Immature natural killer cell (primary cell): Measurements from ENCODE around the gene ERFL. TPM values are rescaled to one million over a fixed set of nuclear protein-coding genes. Genes with fewer than 3 reads are reported as not detected.

ENCODE experiments used
- DNase-seq, 3 donors: peaks; one replicate each; pipeline ENCODE4 v3.0.0; 2022; ENCODE audit warnings: mixed read lengths in 1 of 3
- H3K27ac Mint-ChIP-seq, 6 donors: one replicate each; pipeline ENCODE4 v1.8.0; 2020; ENCODE audit warnings: mixed read lengths in 6 of 6, mild to moderate bottlenecking in 5 of 6, inconsistent platforms in 4 of 6, moderate library complexity in 3 of 6
- H3K27me3 Mint-ChIP-seq, 3 donors: one replicate each; pipeline ENCODE4 v1.8.0; 2020 to 2021; ENCODE audit warnings: low read depth in 3 of 3, mild to moderate bottlenecking in 3 of 3, mixed read lengths in 3 of 3, moderate library complexity in 3 of 3, inconsistent platforms in 1 of 3
- H3K36me3 Mint-ChIP-seq, 3 donors: one replicate each; pipeline ENCODE4 v1.8.0; 2020; ENCODE audit warnings: mixed read lengths in 3 of 3, inconsistent platforms in 2 of 3, mild to moderate bottlenecking in 2 of 3
- H3K4me1 Mint-ChIP-seq, 2 donors: one replicate each; pipeline ENCODE4 v1.8.0; 2020; ENCODE audit warnings: inconsistent platforms in 2 of 2, mild to moderate bottlenecking in 2 of 2, mixed read lengths in 2 of 2, moderate library complexity in 1 of 2
- H3K4me3 Mint-ChIP-seq, 5 donors: one replicate each; pipeline ENCODE4 v1.8.0; 2020; ENCODE audit warnings: mild to moderate bottlenecking in 5 of 5, mixed read lengths in 5 of 5, inconsistent platforms in 3 of 5, moderate library complexity in 3 of 5
- H3K9me3 Mint-ChIP-seq, 6 donors: one replicate each; pipeline ENCODE4 v1.8.0; 2020; ENCODE audit warnings: mild to moderate bottlenecking in 6 of 6, mixed read lengths in 6 of 6, inconsistent platforms in 4 of 6, moderate library complexity in 3 of 6
- polyA plus RNA-seq, 3 donors: library from polyadenylated mRNA; unstranded; fragments of 300-500 nt; fragmentation: Illumina TruSeq; gene quantifications; one replicate each; pipeline ENCODE4 v1.2.3, GENCODE V29; 2021

Gene ERFL
- polyA plus RNA-seq, 3 donors from 2014 or later = 0.11 TPM; not detected in 2

DNA sequence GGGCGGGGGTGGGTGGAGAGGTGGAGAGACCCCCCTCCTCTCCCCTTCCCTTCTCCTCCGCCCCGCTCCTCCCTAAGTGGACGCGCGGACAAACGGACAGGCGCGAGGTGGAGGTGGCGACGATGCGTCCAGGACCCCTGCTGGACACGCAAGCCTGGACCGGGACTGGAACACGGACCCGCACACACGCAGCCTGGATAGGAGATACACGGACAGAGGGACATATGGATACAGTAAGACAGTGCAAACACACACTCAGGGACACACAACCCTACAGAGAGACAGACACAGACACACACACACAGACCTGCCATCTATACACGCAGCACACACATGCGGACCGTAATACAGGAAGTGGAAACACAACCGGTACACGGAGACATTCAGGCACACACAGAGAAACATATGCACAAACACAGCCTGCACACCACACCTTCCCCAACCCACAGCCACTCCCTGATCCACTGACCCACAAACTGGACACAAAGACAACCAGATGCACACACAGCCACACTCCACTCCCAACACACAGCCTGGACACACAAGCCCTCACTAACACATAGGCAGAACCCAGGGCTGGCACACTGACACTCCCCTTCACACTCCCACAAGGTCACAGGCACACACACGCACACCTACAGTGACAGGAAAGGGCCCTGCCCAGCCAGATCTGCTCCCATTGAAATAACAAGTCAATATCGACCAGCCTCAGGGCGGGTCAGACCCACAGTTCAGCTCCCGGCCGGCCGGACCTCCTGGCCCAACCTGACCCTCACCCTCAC lies 696 bp upstream of the ERFL start:
- H3K9me3 Mint-ChIP-seq = no peaks in the 10 kb centered on the region
- H3K27ac Mint-ChIP-seq = peak overlapping the region in 5 of 6 donors; percentile 73 to 85 (median 81)
- peaks cover 8 to 13% (median 10%) of the 10 kb centered on the region in 3 donors for H3K27me3 Mint-ChIP-seq
- peaks cover 28 to 37% of the 10 kb centered on the region in 2 donors for H3K4me1 Mint-ChIP-seq
- peak overlapping the region; percentile 87 to 99 (median 93) for H3K4me3 Mint-ChIP-seq
- H3K36me3 Mint-ChIP-seq = no peaks in the 10 kb centered on the region
- no peak for DNase-seq

DNA sequence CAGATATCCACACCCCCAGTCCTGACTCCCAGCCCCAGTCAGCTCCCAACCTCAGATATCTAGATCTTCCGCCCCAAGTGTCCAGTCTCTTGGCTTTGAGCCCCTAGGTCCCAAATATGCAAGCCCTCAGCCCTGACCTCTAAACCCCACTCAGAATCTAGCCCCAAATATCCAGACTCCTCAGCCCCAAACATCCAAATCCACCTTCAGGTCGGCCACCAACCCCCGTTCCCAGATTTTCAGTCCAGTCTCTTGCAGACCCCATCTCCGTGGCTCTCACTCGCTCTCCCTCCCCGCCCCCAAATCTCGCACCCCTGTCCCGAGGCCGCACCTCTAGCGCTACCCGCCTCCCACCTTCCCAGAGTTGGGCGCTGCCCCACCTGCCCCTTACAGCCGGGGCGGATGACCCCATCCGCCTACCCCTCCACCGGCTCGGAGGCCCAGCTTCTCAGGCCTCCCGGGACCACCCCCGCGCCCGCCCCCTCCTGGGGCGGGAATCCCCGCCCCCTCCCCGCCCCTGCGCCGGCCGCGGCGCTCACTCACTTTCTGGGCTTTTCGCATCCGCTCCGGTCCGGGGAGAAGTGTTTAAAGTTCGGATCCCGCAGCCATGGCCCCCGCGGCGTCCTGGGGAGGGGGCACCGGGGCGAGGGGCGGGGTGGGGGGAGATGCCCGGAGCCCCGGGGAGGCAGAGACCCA lies 604 bp downstream of the ERFL start:
- H3K27ac Mint-ChIP-seq = peak overlapping the region in 3 of 6 donors; percentile 72 to 89 (median 87)

DNA sequence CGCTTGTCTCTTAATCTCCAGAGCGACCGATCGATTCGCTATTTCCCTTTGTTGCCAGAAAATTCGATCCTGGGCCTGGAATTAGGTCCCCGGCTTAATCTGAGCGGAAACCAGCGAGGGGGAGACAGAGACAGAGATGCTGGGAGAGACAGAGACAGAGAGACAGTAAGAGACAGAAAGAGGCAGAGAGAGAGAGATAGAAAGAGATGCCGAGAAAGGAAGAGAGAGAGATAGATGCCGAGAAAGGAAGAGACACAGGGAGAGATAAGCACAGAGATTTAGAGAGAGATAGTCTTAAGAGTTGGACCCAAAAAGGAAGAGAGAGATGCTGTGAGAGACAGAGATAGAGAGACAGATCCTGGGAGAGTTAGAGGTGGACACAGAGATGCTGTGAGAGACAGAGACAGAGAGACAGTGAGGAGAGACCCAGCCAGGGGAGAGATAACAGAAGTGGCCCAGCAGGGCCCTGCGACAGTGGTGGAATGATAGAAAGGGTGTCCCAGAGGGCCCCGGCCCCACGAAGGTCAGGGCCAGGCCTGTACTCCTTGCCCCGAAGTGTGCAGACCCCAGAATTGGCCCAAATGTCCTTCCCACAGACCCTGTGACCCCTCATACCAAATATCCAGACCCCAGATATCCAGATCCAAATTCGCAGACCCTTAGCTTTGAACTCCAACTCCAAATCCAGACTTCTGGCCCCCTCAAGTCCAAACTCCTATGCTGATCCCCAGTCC lies 1.3 kb downstream of the ERFL start:
- H3K4me3 Mint-ChIP-seq = no peak overlapping the region
- peaks cover 0 to 2% (median 0%) of the 10 kb centered on the region in 6 donors for H3K9me3 Mint-ChIP-seq
- peaks cover 31 to 35% of the 10 kb centered on the region in 2 donors for H3K4me1 Mint-ChIP-seq
- H3K27ac Mint-ChIP-seq = no peak overlapping the region
- DNase-seq = no peak
- H3K36me3 Mint-ChIP-seq = peaks cover 0 to 3% (median 0%) of the 10 kb centered on the region in 3 donors
- peaks cover 13 to 17% (median 15%) of the 10 kb centered on the region in 3 donors for H3K27me3 Mint-ChIP-seq

More for the DNA sequence above, 604 bp downstream of the ERFL start:
- Mint-ChIP-seq H3K4me1 (peaks cover 27 to 35% of the 10 kb centered on the region in 2 donors), H3K27me3 (peaks cover 12 to 13% (median 12%) of the 10 kb centered on the region in 3 donors), H3K9me3 (no peaks in the 10 kb centered on the region), H3K36me3 (peaks cover 0 to 3% (median 0%) of the 10 kb centered on the region in 3 donors), H3K4me3 (peak overlapping the region; percentile 79 to 94 (median 88))
- no peak for DNase-seq

DNA sequence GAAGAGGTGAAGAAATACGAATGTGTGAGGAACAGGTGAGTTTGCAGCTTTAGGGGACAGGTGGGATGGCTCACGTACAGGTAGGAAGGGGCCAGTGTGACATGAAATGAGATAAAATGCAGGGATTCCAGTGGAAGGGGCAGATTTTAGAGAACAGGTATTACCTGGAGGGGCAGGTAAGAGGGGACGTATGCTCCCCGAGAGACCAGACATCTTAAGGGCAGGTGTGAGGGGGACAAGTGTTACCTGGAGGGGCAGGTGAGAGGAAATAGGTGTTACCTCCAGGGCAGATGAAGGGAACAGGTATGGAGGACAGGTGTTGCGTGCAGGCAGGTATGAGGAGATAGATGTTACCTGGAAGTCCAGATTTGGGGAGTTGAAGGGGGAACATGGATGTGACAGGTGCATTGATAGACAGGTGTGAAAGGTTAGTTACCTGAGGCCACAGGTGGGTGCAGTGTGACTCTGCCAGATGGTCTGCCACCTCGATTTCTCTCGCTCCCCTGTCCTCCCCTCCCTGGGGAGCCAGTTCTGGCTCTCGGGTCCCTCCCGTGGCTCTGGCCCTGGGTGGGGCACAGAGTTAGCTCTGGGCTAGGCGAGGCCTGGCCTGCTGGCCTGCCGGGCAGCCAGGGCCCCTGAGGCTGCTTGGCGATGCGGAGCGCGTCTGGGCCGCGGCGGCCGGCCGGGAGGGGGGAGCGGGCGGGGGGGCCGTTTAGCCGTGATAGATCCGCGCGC lies 2.1 kb downstream of the ERFL start:
- peaks cover 32 to 37% of the 10 kb centered on the region in 2 donors for H3K4me1 Mint-ChIP-seq
- H3K36me3 Mint-ChIP-seq = peaks cover 0 to 3% (median 0%) of the 10 kb centered on the region in 3 donors
- peaks cover 0 to 2% (median 0%) of the 10 kb centered on the region in 6 donors for H3K9me3 Mint-ChIP-seq
- no peak overlapping the region for H3K4me3 Mint-ChIP-seq
- DNase-seq = no peak
- no peak overlapping the region for H3K27ac Mint-ChIP-seq
- H3K27me3 Mint-ChIP-seq = peaks cover 16 to 20% (median 16%) of the 10 kb centered on the region in 3 donors

DNA sequence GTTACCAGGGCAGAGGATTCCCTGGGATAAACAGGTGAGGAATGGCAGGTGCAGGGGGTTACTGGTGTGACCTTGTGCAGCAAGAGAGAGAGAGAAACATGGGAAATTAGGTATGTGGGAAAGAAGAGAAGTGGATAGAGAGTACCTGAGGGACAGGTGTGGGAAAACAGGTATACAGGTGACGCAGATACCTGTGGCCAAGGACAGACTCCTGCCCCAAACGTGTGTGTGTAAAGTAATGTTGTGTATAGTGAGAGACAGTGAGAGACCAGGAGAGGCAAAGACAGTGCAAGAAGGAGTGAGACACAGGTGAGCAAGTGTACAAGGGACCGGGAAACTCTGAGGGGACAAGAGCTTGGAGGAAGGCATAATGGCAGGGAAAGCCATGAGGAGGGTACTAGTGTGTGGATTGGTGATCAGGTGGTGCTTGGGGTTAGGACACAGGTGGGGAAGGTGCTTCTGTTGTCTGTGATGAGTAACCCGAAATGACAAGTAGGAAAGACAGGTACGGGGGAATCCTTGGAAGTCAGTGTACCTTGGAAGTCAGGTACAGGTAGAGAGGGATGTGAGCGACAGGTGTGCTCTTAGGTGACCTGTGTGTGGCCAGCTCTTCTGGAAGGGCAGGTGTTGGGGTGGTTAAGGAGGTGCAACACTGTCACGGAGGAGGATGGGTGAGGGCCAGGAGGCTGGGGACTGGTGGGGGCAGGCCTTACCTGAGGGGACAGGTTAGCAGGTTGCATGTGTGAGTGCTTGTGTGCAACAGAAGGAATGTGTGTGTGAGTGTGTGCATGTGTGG lies 2.8 kb downstream of the ERFL start:
- Mint-ChIP-seq H3K27ac (no peak overlapping the region), H3K27me3 (peaks cover 16 to 22% (median 19%) of the 10 kb centered on the region in 3 donors), H3K4me1 (peaks cover 28 to 31% of the 10 kb centered on the region in 2 donors), H3K9me3 (peaks cover 0 to 2% (median 0%) of the 10 kb centered on the region in 6 donors), H3K4me3 (no peak overlapping the region), H3K36me3 (peaks cover 0 to 3% (median 0%) of the 10 kb centered on the region in 3 donors)
- no peak for DNase-seq

DNA sequence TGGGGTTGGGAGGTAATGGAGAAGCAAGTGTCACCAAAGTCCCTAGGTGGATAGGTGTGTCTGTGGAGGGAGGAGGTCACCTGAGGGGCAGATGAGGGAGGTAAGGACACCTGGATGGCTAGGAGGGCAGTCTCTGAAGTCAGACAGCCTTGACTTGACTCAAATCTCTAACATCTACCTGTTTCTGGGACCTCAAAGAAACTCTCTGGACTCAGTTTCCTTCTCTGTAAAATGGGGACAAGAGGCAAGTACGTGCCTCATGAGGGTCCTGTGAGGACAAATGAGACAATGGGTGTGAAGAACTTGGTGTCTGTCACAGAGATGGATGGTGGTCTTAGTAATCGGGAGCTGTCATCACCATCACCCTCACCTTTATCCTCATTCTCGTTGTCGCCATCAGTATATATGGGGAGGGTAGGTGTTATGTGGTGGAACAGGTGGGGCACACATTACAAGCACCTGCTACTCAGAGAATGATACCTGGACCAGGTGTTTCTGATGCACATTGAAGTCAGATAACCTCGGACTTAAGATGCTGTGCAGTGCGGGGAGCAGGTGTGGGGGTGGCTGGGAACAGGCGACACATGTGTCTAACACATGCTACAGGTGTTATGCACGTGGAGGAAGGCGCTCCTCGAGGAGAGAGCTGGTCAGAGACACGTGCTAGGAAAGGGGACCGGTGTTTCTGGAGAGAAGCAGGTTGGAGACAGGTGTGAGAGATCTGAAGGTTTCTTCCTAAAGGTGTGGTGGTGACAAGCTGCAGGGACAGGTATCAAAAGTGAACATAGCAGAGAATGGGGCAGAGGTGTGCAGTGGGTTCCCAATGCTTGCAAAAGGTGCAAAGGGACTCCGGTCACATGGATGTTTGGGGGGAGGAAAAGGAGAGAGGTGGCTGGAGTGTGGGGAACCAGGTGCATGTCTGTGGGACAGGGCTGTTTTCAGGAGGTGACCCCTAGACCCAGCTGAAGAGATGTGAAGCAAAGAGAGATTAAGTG lies 3.8 kb downstream of the ERFL start:
- H3K4me3 Mint-ChIP-seq = no peak overlapping the region
- DNase-seq = no peak
- H3K4me1 Mint-ChIP-seq = peaks cover 18 to 22% of the 10 kb centered on the region in 2 donors
- peaks cover 0 to 3% (median 0%) of the 10 kb centered on the region in 3 donors for H3K36me3 Mint-ChIP-seq
- H3K27ac Mint-ChIP-seq = no peak overlapping the region
- peaks cover 0 to 2% (median 0%) of the 10 kb centered on the region in 6 donors for H3K9me3 Mint-ChIP-seq
- H3K27me3 Mint-ChIP-seq = peaks cover 13 to 22% (median 16%) of the 10 kb centered on the region in 3 donors

DNA sequence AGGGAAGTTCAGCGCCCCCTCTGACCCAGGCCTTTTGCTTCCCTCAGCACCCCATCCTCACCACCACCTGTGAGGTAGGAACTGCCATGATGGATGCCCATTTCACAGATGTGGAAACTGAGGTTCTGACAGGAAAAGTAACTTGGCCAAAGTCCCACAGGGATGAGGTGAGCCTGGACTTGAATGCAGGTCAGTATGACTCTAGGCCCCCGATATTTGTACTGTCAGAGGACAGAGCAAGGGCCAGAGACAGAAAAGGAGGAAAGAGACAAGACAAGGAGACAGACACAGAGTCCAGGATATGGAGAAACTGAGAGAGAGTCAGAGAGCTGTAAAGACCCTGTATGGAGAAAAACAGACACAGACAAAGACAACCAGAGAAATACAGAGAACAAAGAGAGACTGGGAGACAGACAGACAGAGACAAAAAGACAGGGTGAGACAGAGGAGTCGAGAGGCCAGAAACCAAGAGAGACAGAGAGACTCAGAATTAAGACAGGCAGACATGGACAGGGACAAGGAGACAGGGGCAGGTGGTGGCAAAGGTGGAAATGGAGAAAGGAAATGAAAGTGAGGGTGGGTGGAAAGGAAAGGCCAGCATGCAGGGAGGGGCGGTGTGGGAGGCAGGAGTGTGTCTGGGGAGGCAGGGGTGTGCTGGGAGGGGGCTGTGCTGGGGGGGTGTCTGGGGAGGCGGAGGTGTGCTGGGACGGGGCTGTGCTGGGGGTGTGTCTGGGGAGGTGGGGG lies 5.0 kb downstream of the ERFL start:
- Mint-ChIP-seq H3K27ac (peak overlapping the region in 2 of 6 donors; percentile 51 to 64), H3K36me3 (peaks cover 0 to 3% (median 0%) of the 10 kb centered on the region in 3 donors), H3K4me3 (peak overlapping the region in 1 of 5 donors; percentile 27), H3K9me3 (peaks cover 0 to 2% (median 0%) of the 10 kb centered on the region in 6 donors), H3K27me3 (peaks cover 6 to 14% (median 11%) of the 10 kb centered on the region in 3 donors), H3K4me1 (peaks cover 10 to 12% of the 10 kb centered on the region in 2 donors)
- DNase-seq = no peak

DNA sequence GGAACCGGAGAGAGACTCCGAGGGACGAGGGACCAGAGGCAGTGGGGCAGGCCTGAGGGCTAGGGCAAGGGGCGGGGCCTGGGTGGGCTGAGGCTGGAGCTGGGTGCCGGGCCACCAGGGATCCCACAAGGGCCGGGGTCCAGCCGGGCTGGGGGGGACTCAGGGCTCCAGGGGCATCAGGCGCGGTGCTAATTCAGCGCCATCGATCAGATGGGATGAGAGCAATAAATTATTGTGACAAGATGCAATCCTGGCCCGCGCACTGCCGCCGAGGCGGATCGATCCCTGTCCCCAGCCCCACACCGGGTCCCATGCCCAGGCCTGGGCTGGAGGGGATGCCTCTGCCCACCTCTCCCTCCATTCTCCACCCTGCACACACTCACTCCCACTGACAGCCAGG lies 5.7 kb downstream of the ERFL start:
- DNase-seq = no peak
- Mint-ChIP-seq H3K4me1 (peaks cover 10 to 12% of the 10 kb centered on the region in 2 donors), H3K4me3 (peak overlapping the region in 1 of 5 donors; percentile 7), H3K9me3 (peaks cover 0 to 2% (median 0%) of the 10 kb centered on the region in 6 donors), H3K27me3 (peaks cover 6 to 14% (median 10%) of the 10 kb centered on the region in 3 donors), H3K27ac (no peak overlapping the region), H3K36me3 (peaks cover 0 to 3% (median 0%) of the 10 kb centered on the region in 3 donors)

DNA sequence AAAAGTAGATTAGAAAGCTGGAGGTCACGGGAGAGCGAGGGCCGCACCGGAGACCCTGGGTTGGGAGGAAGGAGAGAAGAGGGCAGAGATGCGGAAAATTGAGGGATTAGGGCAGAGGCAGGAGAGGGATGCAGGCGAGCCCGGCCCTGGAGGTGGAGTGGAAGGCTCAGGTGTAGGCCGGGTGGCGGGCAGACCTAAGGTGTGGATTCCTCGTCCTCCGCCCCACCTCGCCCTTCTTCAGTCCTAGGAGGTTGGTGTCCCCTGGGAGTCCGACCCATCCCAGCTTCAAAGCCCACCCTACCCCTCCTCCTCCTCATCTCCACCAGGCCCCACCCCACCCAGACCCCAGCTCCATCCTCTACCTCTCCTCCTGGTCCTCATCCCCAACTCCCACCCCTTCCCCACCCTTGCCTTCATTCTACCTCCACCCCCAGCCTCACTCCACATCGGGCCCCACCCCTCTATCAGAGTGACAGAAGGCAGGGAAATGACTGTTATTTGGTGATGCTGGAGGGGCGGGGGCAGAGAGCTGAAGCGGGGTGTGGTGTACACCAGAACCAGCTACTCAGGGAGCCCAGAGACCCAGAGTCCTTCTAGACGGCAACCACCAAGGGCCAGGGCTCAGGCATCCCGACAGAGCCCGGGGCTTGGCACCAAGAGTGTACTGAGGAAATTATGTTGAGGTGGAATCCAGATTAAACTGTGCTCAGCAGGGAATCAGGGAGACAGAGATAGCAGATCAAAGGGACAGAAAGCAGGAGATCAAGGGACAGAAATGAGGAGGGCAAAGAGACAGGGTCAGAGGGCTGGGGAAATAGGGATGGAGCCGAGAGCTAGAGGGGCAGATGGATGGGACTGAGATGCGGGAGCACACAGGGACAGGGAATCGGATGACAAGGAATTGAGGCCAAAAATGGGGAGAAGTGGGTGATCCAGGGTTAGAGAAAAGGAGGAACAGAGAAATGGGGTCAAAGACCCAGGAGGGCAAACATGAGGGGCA lies 6.4 kb downstream of the ERFL start:
- Mint-ChIP-seq H3K4me3 (peak overlapping the region in 1 of 5 donors; percentile 22), H3K9me3 (peaks cover 0 to 2% (median 0%) of the 10 kb centered on the region in 6 donors)
- DNase-seq = no peak

More for the DNA sequence above, 6.4 kb downstream of the ERFL start:
- peaks cover 0 to 3% (median 0%) of the 10 kb centered on the region in 3 donors for H3K36me3 Mint-ChIP-seq
- peak overlapping the region in 2 of 6 donors; percentile 5 to 41 for H3K27ac Mint-ChIP-seq
- peaks cover 6 to 14% (median 10%) of the 10 kb centered on the region in 3 donors for H3K27me3 Mint-ChIP-seq
- peaks cover 10 to 12% of the 10 kb centered on the region in 2 donors for H3K4me1 Mint-ChIP-seq
